GM13977 (cell line): ENCODE data around the gene KCNK10.

Source experiments
- DNase-seq: peaks from one replicate; pipeline ENCODE4 v3.0.0; 2012; ENCODE audit warnings: low spot score
- in situ Hi-C: fragments of 300-500 bp; cut with MboI; formaldehyde crosslinking; loops from one replicate; pipeline ENCODE4 v1.12.0; 2022; ENCODE audit warnings: low sequenced_read_pairs, low pct_unique_long_range_greater_than_20kb, mixed read lengths, inconsistent platforms; ENCODE audit not compliant: unreplicated experiment
- TF ChIP-seq, protein P1 (sequence below): IDR thresholded peaks from 2 replicates; pipeline ENCODE4 v1.5.1; 2012; ENCODE audit warnings: mild to moderate bottlenecking, control low read depth; ENCODE audit not compliant: insufficient read depth; ENCODE audit errors: extremely low read depth, missing control alignments

The KCNK10 gene

DNA sequence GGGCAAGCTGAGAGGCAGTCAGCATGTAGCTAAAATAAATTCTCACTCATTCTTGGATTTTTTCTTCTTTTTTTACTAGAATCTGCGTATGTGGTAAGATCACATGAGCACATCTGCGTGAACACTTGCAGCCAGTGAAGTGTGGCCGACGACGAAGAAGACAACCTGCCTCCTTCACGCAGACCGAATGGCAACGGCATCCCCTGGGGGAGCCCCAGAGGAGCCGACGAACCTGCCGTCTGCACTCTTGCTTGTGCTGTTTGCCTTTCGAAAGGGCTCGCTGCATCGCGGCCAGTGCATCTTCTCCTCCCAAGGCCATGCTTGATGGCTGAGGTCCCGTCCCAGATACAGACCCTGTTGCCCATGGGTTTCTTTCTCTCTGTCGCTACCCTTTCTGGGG, 113.8 kb downstream of the KCNK10 start:
- TF ChIP-seq, protein P1, sequence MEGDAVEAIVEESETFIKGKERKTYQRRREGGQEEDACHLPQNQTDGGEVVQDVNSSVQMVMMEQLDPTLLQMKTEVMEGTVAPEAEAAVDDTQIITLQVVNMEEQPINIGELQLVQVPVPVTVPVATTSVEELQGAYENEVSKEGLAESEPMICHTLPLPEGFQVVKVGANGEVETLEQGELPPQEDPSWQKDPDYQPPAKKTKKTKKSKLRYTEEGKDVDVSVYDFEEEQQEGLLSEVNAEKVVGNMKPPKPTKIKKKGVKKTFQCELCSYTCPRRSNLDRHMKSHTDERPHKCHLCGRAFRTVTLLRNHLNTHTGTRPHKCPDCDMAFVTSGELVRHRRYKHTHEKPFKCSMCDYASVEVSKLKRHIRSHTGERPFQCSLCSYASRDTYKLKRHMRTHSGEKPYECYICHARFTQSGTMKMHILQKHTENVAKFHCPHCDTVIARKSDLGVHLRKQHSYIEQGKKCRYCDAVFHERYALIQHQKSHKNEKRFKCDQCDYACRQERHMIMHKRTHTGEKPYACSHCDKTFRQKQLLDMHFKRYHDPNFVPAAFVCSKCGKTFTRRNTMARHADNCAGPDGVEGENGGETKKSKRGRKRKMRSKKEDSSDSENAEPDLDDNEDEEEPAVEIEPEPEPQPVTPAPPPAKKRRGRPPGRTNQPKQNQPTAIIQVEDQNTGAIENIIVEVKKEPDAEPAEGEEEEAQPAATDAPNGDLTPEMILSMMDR: no peak
- no peak for DNase-seq
- in situ Hi-C loops: no loop called here

DNA sequence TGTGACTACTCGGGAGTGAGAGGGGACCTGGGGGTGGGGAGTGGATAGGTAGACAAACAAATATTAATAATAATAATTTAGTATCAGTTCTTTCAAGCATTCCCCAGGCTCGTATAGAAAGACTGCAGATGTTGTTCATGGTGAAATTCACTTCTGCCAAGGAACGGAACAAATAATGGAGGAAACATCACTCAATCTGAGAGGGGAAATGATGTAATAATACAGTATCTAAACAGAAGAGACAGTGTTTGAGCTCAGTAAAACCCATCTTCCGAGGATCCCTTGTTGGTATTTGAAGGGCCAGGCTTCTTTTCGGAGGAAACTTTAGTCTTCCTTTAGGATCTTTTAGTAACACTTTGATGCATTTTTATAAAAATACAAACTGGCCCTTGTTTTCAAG, 114.2 kb downstream of the KCNK10 start:
- no peak for DNase-seq
- TF ChIP-seq, protein P1: no peak
- in situ Hi-C loops: no loop called here

DNA sequence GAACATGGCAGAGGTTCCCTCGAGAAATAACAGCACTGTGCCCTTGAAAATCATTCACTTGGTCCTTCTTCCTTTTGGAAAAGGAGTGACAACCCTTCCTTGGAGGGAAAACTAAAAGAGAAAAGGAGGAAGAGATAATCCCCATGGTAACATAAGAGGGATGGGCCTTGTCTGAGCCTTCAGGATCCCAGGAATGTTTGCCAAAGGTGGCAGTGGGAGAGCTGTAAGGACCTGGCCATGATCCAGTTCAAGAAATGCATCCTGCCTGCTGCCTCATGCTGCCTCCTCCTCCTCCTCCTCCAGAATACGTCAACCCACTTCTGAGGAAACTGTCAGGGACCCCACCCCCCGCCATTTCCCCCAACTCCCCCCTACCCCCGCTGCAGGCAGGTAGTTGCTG, 118.8 kb downstream of the KCNK10 start:
- in situ Hi-C loops: no loop called here
- DNase-seq: no peak
- TF ChIP-seq, protein P1: no peak

- no peak for DNase-seq
- in situ Hi-C loops: no loop called here
- TF ChIP-seq, protein P1: no peak
Observed at GRCh38 chr14:88203291-88203690, 119.8 kb downstream of the KCNK10 start.

DNA sequence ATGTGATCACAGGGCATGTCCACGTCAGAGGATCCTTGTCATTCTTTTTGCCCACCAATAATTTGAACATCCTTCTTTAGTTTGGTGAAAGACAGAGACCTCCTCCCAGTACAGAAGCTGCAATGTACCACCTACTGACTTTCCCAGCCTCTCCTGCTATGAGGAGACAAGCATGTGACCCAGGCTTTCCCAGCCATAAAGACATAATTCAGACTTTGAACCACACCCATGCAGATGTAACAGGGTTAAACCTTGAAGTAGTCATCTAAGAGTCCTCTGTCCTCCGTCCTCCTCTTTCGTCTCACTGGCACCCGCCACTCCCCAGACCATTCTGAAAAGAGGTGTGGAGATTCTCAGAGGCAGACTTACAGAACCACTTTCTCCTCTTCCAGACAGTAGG, 120.8 kb downstream of the KCNK10 start:
- TF ChIP-seq, protein P1: no peak
- in situ Hi-C loops: no loop called here
- DNase-seq: no peak

DNA sequence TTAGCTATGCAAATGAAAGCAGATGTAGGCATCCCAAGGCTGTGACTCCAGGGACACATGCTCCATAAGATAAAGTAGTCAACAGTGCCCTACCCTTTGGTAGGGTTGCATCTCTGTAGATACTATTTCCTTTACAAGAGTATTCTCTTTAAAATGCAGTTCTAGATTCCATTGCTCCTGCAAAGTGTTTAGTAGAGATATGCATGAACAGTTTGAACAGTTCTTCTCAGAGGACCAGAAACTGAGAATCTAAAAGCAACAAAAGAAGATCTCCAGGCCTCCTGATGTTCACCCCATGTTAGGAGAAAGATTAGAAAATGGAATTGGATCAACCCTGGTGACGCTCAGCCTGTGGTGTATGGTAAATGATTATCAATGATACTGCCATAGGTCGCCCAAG, 121.2 kb downstream of the KCNK10 start:
- in situ Hi-C loops: no loop called here
- TF ChIP-seq, protein P1: no peak
- no peak for DNase-seq

- in situ Hi-C loops: no loop called here
- TF ChIP-seq, protein P1: no peak
- no peak for DNase-seq
Observed at GRCh38 chr14:88199882-88200281, 123.2 kb downstream of the KCNK10 start.
